ENCODE data around the gene ZP3. TPM values are rescaled to one million over a fixed set of nuclear protein-coding genes. Genes with fewer than 3 reads are reported as not detected.

Gene ZP3
- total and polyA plus RNA-seq, 2 of the 13 experiments (the other 11 are each of a cell fraction or from before 2014, with no cell fraction given), result not detected

DNA sequence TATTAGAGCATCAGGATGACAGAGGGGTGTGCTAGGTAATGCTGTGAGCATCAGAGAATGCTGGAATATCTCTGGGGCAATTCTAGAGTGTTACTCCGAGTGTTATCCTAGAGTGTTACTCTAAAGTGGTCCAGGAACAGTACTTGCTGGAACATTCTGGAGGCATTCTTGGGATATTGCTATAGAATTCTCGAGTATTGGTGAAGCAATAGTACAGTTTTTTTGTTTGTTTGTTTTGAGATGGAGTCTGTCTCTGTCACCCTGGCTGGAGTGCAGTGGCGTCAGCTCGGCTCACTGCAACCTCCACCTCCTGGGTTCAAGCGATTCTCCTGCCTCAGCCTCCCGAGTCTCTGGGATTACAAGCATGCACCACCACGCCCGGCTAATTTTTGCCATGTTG, 27.9 kb upstream of the ZP3 start (continued):
- TF ChIP-seq PBX2 (CRISPR knock-in tag; IDR thresholded peaks at IDR 0.05), result no peak

DNA sequence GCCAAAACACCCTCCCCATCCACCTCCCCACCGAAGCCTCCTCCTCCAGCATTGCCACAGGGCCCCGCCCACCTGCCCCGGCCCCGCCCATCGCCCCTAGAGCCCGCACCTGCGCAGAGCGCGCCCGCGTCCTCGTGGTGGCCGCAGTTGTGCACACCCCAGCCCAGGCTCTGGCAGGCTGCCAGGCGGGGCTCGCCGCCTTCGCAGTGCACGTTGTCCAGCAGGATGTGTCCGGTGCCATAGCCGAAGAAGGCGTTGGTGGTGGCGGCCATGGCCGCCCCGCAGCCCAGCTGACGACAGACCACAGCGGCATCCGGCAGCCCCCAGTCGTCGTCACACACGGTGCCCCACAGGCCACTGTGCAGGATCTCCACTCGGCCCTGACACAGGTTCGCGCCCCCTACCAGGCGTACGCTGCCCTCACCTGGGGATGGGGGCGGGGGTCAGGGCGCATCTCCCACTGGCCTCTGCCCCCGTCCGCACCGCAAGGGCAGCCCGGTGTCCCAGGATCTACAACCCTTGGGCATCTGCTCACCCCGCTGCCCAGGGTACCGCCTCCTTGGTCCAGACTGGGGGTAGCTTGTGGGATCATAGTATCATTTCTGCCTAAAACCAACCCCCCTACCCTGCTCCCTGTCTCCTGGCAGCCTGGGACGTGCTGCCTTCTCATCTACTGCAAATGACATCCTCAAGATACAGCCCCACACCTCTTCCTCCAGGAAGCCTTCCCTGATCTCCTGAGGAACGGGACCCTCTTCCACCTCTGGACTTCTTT, 27.2 kb upstream of the ZP3 start:
- Histone ChIP-seq H3K36me3 (replicated peaks in 1 of 2; ENCODE audit: control insufficient read depth in 1 of 2, insufficient read depth in 2 of 2, low read length in 2 of 2) (peaks cover 2 to 6% of the 10 kb centered on the region in 2 experiments; a peak in 1 of 5 replicates), H3K4me3 (replicated peaks in 1 of 3; ENCODE audit: insufficient read depth in 1 of 3, low read depth in 2 of 3, low read length in 3 of 3) (no peak overlapping the region), H3K9ac (ENCODE audit: insufficient read depth, low read depth, low read length) (no peak overlapping the region), H3K79me2 (ENCODE audit: insufficient read depth, low read length) (no peaks in the 10 kb centered on the region), H3K27me3 (ENCODE audit: control insufficient read depth in 1 of 2, insufficient read depth in 2 of 2, low read length in 2 of 2) (no peaks in the 10 kb centered on the region), H4K20me1 (ENCODE audit: insufficient read depth, low read length) (no peaks in the 10 kb centered on the region), H3K4me1 (ENCODE audit: insufficient read depth, low read length) (peaks cover 33% of the 10 kb centered on the region), H2AFZ (ENCODE audit: low read length) (no peak overlapping the region), H3K4me2 (ENCODE audit: low read depth, low read length) (no peak overlapping the region), H3K27ac (ENCODE audit: extremely low read length, insufficient read depth, low read length) (no peak overlapping the region), H3K9me3 (ENCODE audit: low read length) (no peaks in the 10 kb centered on the region)
- ChIA-PET CTCF (ENCODE audit: low intra/inter-chr PET ratio, low total read pairs) (no interaction called here), POLR2A (interaction anchor here (2.7 kb wide), 1 partner anchor 11 kb away, joined by 10 read pairs; the partner anchor contains the start of gene SSC4D)
- WGBS (ENCODE audit: low lambda C conversion rate), result 96% methylated on average over 21 of the region's 45 CpGs
- DNase-seq (ENCODE audit: low spot score), result no peak
- intact Hi-C loops (cut with micrococcal nuclease; ENCODE audit: unreplicated experiment), result no loop called here
- in situ Hi-C loops (cut with HindIII; ENCODE audit: extremely low pct_ligation_motif_present, low pct_unique_long_range_greater_than_20kb), result no loop called here
- no TSS peak for BruUV-seq (replicated peaks)
- TF ChIP-seq RXRA (CRISPR knock-in tag; IDR thresholded peaks at IDR 0.05), result no peak
- peak; percentile 58 for TF ChIP-seq RBFOX2 (IDR thresholded peaks at IDR 0.05; ENCODE audit: low read depth, low read length)
- peak; percentile 97 for TF ChIP-seq AGO2 (optimal IDR thresholded peaks at IDR 0.05; ENCODE audit: low read depth, low read length)
- ATAC-seq, result no peak
- FAIRE-seq, result no peak

GRCh38 chr7:76400248-76400647, 24.5 kb upstream of the ZP3 start:
- TF ChIP-seq HNRNPL (IDR thresholded peaks at IDR 0.05; ENCODE audit: low read depth, low read length) (0 out of 2 replicates have a peak, but pooled peaks have one; percentile 20), ZNF17 (CRISPR knock-in tag; IDR thresholded peaks at IDR 0.05) (no peak), RBFOX2 (IDR thresholded peaks at IDR 0.05; ENCODE audit: low read depth, low read length) (peak; percentile 63), AGO2 (optimal IDR thresholded peaks at IDR 0.05; ENCODE audit: low read depth, low read length) (peak; percentile 74)
- ChIA-PET POLR2A (no interaction called here), CTCF (ENCODE audit: low intra/inter-chr PET ratio, low total read pairs) (no interaction called here)
- Histone ChIP-seq H3K4me3 (replicated peaks in 1 of 3; ENCODE audit: insufficient read depth in 1 of 3, low read depth in 2 of 3, low read length in 3 of 3) (no peak overlapping the region), H3K79me2 (ENCODE audit: insufficient read depth, low read length) (no peaks in the 10 kb centered on the region), H3K9ac (ENCODE audit: insufficient read depth, low read depth, low read length) (no peak overlapping the region), H3K36me3 (replicated peaks in 1 of 2; ENCODE audit: control insufficient read depth in 1 of 2, insufficient read depth in 2 of 2, low read length in 2 of 2) (peaks cover 2 to 6% of the 10 kb centered on the region in 2 experiments; a peak in 1 of 5 replicates), H2AFZ (ENCODE audit: low read length) (no peak overlapping the region), H3K4me2 (ENCODE audit: low read depth, low read length) (no peak overlapping the region), H3K27me3 (ENCODE audit: control insufficient read depth in 1 of 2, insufficient read depth in 2 of 2, low read length in 2 of 2) (no peaks in the 10 kb centered on the region), H4K20me1 (ENCODE audit: insufficient read depth, low read length) (no peaks in the 10 kb centered on the region), H3K4me1 (ENCODE audit: insufficient read depth, low read length) (peaks cover 28% of the 10 kb centered on the region), H3K27ac (ENCODE audit: extremely low read length, insufficient read depth, low read length) (no peak overlapping the region), H3K9me3 (ENCODE audit: low read length) (no peaks in the 10 kb centered on the region)
- 95% methylated on average over 15 of the region's 23 CpGs for WGBS (ENCODE audit: low lambda C conversion rate)
- DNase-seq (ENCODE audit: low spot score) (no peak), ATAC-seq (no peak), FAIRE-seq (no peak)
- no TSS peak for BruUV-seq (replicated peaks)
- intact Hi-C loops (cut with micrococcal nuclease; ENCODE audit: unreplicated experiment), result no loop called here
- in situ Hi-C loops (cut with HindIII; ENCODE audit: extremely low pct_ligation_motif_present, low pct_unique_long_range_greater_than_20kb), result no loop called here
